ENCODE data around the gene HHATL. TPM values are rescaled to one million over a fixed set of nuclear protein-coding genes. Genes with fewer than 3 reads are reported as not detected.

The HHATL gene
- total RNA-seq, 1 experiment from 2014 or later = 0.92 TPM

DNA sequence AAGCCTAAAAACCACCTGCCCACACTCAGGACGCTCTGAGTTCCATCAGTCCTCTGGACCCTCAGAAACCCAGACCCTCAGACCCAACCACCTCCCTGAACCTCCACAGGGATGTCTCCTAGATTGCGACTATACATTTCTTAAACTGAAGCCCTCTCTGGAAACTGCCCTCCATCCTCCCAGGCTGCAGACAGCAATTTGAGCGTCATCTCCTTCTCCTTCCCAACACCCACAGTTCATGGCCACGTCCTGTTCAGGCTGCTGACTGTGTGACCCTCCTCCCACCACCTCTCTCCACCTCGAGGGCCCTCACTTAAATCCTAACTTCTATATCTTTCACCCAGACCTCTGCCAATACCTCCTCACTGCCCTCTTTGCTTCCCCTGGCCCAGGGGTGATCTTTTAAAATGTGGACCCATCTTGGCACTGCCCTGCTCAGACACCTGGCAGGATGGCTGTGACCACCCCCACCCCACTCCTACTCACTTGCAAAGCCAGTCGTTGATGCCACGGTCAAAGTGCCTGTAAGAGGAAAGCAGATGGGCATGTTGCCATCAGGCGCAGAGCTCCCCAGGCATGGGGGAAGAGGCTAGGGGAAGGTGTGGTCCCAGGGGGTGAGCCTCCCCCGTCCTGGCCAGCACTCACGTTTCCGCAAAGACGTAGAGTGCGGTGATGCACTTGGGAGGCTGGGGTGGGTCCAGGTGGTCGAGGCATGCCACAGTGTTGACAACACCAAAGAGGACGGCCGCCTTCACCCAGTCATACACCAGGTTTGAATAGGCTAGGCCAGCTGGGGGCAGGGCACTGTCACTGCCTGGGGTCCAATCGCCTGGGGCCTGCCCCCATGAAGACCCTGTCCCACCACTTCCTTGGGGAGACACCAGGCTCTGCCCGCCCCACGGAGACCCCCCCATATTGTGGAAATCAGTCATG lies 6.0 kb downstream of the HHATL start:
- CTCF ChIA-PET = interaction anchor here (0.9 to 1.1 kb wide), 2 partner anchors 35 to 59 kb away, joined by 3 read pairs; no protein-coding TSS in a partner anchor
- Mint-ChIP-seq H3K27ac (no peak overlapping the region), H3K9me3 (no peaks in the 10 kb centered on the region), H3K27me3 (ENCODE audit: low read depth) (no peaks in the 10 kb centered on the region; the same call in 1 of the 2 replicates), H3K4me3 (no peak overlapping the region), H3K36me3 (no peaks in the 10 kb centered on the region), H3K4me1 (peaks cover 5% of the 10 kb centered on the region)
- no peak for DNase-seq (ENCODE audit: low spot score)
- no peak for ATAC-seq
- TF ChIP-seq SP1 (CRISPR knock-in tag; conservative IDR thresholded peaks at IDR 0.05) (no peak), ZNF138 (CRISPR knock-in tag; conservative IDR thresholded peaks at IDR 0.05) (no peak), NFATC4 (CRISPR knock-in tag; IDR thresholded peaks at IDR 0.05) (no peak), KAT7 (CRISPR knock-in tag; IDR thresholded peaks at IDR 0.05; ENCODE audit: borderline replicate concordance) (no peak), GABPB1 (CRISPR knock-in tag; IDR thresholded peaks at IDR 0.05) (no peak), TCF7 (CRISPR knock-in tag; IDR thresholded peaks at IDR 0.05; ENCODE audit: low read depth) (no peak), FOXJ3 (CRISPR knock-in tag; IDR thresholded peaks at IDR 0.05; ENCODE audit: borderline replicate concordance) (no peak), FOXK1 (CRISPR knock-in tag; IDR thresholded peaks at IDR 0.05) (no peak)
- TF ChIP-seq, protein P1, sequence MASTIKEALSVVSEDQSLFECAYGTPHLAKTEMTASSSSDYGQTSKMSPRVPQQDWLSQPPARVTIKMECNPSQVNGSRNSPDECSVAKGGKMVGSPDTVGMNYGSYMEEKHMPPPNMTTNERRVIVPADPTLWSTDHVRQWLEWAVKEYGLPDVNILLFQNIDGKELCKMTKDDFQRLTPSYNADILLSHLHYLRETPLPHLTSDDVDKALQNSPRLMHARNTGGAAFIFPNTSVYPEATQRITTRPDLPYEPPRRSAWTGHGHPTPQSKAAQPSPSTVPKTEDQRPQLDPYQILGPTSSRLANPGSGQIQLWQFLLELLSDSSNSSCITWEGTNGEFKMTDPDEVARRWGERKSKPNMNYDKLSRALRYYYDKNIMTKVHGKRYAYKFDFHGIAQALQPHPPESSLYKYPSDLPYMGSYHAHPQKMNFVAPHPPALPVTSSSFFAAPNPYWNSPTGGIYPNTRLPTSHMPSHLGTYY (CRISPR knock-in tag; IDR thresholded peaks at IDR 0.05) = no peak
- POLR2A ChIA-PET = no interaction called here

DNA sequence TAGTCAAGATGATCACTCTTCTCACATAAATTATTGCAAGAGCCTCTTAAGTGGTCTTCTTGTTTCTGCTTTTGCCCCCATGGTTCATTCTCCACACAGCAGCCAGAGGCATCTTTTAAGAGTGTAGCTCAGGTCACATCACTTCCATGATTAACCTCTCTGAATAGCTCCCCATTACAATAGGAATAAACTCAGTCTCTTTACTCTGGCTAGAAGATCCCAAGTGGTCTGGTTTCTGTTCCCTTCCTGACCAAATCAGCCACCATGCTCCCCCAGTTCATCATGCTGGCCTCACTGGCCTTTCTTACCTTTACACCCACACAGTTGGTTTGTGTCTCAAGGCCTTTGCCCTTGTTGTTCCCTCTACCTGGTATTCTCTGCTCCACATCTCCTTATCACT lies 8.2 kb downstream of the HHATL start:
- TF ChIP-seq ZBTB21 (CRISPR knock-in tag; IDR thresholded peaks at IDR 0.05; ENCODE audit: borderline replicate concordance) = no peak
- no peak for TF ChIP-seq NFYB (CRISPR knock-in tag; conservative IDR thresholded peaks at IDR 0.05; ENCODE audit: low read depth)
- no peak for TF ChIP-seq NR3C1 (CRISPR knock-in tag; conservative IDR thresholded peaks at IDR 0.05; ENCODE audit: low read depth)
- TF ChIP-seq, protein P2, sequence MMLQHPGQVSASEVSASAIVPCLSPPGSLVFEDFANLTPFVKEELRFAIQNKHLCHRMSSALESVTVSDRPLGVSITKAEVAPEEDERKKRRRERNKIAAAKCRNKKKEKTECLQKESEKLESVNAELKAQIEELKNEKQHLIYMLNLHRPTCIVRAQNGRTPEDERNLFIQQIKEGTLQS (CRISPR knock-in tag; conservative IDR thresholded peaks at IDR 0.05) = no peak
- TF ChIP-seq SMAD3 (CRISPR knock-in tag; IDR thresholded peaks at IDR 0.05; ENCODE audit: borderline replicate concordance) = no peak
- TF ChIP-seq, protein P3, sequence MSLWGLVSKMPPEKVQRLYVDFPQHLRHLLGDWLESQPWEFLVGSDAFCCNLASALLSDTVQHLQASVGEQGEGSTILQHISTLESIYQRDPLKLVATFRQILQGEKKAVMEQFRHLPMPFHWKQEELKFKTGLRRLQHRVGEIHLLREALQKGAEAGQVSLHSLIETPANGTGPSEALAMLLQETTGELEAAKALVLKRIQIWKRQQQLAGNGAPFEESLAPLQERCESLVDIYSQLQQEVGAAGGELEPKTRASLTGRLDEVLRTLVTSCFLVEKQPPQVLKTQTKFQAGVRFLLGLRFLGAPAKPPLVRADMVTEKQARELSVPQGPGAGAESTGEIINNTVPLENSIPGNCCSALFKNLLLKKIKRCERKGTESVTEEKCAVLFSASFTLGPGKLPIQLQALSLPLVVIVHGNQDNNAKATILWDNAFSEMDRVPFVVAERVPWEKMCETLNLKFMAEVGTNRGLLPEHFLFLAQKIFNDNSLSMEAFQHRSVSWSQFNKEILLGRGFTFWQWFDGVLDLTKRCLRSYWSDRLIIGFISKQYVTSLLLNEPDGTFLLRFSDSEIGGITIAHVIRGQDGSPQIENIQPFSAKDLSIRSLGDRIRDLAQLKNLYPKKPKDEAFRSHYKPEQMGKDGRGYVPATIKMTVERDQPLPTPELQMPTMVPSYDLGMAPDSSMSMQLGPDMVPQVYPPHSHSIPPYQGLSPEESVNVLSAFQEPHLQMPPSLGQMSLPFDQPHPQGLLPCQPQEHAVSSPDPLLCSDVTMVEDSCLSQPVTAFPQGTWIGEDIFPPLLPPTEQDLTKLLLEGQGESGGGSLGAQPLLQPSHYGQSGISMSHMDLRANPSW (CRISPR knock-in tag; conservative IDR thresholded peaks at IDR 0.05; ENCODE audit: low read depth) = no peak
- TF ChIP-seq OVOL2 (CRISPR knock-in tag; IDR thresholded peaks at IDR 0.05; ENCODE audit: borderline replicate concordance) = no peak
- TF ChIP-seq, protein P4, sequence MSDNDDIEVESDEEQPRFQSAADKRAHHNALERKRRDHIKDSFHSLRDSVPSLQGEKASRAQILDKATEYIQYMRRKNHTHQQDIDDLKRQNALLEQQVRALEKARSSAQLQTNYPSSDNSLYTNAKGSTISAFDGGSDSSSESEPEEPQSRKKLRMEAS (CRISPR knock-in tag; IDR thresholded peaks at IDR 0.05) = no peak
- no peak for TF ChIP-seq ZNF396 (CRISPR knock-in tag; IDR thresholded peaks at IDR 0.05; ENCODE audit: borderline replicate concordance)
- TF ChIP-seq MXD4 (CRISPR knock-in tag; IDR thresholded peaks at IDR 0.05; ENCODE audit: borderline replicate concordance) = no peak
- TF ChIP-seq, protein P5, sequence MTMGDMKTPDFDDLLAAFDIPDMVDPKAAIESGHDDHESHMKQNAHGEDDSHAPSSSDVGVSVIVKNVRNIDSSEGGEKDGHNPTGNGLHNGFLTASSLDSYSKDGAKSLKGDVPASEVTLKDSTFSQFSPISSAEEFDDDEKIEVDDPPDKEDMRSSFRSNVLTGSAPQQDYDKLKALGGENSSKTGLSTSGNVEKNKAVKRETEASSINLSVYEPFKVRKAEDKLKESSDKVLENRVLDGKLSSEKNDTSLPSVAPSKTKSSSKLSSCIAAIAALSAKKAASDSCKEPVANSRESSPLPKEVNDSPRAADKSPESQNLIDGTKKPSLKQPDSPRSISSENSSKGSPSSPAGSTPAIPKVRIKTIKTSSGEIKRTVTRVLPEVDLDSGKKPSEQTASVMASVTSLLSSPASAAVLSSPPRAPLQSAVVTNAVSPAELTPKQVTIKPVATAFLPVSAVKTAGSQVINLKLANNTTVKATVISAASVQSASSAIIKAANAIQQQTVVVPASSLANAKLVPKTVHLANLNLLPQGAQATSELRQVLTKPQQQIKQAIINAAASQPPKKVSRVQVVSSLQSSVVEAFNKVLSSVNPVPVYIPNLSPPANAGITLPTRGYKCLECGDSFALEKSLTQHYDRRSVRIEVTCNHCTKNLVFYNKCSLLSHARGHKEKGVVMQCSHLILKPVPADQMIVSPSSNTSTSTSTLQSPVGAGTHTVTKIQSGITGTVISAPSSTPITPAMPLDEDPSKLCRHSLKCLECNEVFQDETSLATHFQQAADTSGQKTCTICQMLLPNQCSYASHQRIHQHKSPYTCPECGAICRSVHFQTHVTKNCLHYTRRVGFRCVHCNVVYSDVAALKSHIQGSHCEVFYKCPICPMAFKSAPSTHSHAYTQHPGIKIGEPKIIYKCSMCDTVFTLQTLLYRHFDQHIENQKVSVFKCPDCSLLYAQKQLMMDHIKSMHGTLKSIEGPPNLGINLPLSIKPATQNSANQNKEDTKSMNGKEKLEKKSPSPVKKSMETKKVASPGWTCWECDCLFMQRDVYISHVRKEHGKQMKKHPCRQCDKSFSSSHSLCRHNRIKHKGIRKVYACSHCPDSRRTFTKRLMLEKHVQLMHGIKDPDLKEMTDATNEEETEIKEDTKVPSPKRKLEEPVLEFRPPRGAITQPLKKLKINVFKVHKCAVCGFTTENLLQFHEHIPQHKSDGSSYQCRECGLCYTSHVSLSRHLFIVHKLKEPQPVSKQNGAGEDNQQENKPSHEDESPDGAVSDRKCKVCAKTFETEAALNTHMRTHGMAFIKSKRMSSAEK (CRISPR knock-in tag; IDR thresholded peaks at IDR 0.05; ENCODE audit: borderline replicate concordance) = no peak
- no peak for TF ChIP-seq TEAD4 (CRISPR knock-in tag; IDR thresholded peaks at IDR 0.05)
- ChIA-PET CTCF (no interaction called here), POLR2A (no interaction called here)
- no peaks in the 10 kb centered on the region for H3K36me3 Mint-ChIP-seq
- DNase-seq (ENCODE audit: low spot score) = no peak
- no peak overlapping the region for H3K27ac Mint-ChIP-seq
- H3K4me1 Mint-ChIP-seq = peaks cover 8% of the 10 kb centered on the region
- no peak for ATAC-seq
- no peak overlapping the region for H3K4me3 Mint-ChIP-seq
- H3K9me3 Mint-ChIP-seq = no peaks in the 10 kb centered on the region
- peaks cover 3% of the 10 kb centered on the region; the same call in 1 of the 2 replicates for H3K27me3 Mint-ChIP-seq (ENCODE audit: low read depth)
